ENCODE data around the gene CYREN. TPM values are rescaled to one million over a fixed set of nuclear protein-coding genes. Genes with fewer than 3 reads are reported as not detected.

The CYREN gene
- polyA plus RNA-seq, 1 donor: 66.8 TPM

- no peak for DNase-seq
These were observed 28.9 kb upstream of the CYREN start for GRCh38 chr7:135199439-135199838.

- no peak for DNase-seq
These were observed 27.6 kb upstream of the CYREN start for GRCh38 chr7:135197906-135198655.

- no peak for DNase-seq
These were observed 26.8 kb upstream of the CYREN start for GRCh38 chr7:135197343-135197742.

GRCh38 chr7:135195968-135196629, 25.6 kb upstream of the CYREN start:
- no peak for DNase-seq

GRCh38 chr7:135195156-135195555, 24.6 kb upstream of the CYREN start:
- no peak for DNase-seq

GRCh38 chr7:135194494-135195095, 24.1 kb upstream of the CYREN start:
- no peak for DNase-seq

GRCh38 chr7:135193615-135194081, 23.1 kb upstream of the CYREN start:
- DNase-seq: no peak

GRCh38 chr7:135192914-135193536, 22.5 kb upstream of the CYREN start:
- DNase-seq: no peak

GRCh38 chr7:135190703-135191102, 20.2 kb upstream of the CYREN start:
- DNase-seq: no peak

GRCh38 chr7:135189961-135190360, 19.5 kb upstream of the CYREN start:
- no peak for DNase-seq

GRCh38 chr7:135189221-135189662, 18.7 kb upstream of the CYREN start:
- no peak for DNase-seq

- DNase-seq: no peak
These were observed 17.9 kb upstream of the CYREN start for GRCh38 chr7:135188298-135188984.

GRCh38 chr7:135186841-135187253, 16.3 kb upstream of the CYREN start:
- no peak for DNase-seq

- no peak for DNase-seq
These were observed 15.7 kb upstream of the CYREN start for GRCh38 chr7:135186261-135186540.

GRCh38 chr7:135185471-135186260, 15.2 kb upstream of the CYREN start:
- no peak for DNase-seq

GRCh38 chr7:135184254-135184841, 13.8 kb upstream of the CYREN start:
- DNase-seq: no peak

- DNase-seq: no peak
These were observed 13.0 kb upstream of the CYREN start for GRCh38 chr7:135183478-135183877.

- no peak for DNase-seq
These were observed 11.6 kb upstream of the CYREN start for GRCh38 chr7:135181929-135182678.

GRCh38 chr7:135181261-135181928, 10.9 kb upstream of the CYREN start:
- DNase-seq: no peak

GRCh38 chr7:135180122-135180521, 9.6 kb upstream of the CYREN start:
- no peak for DNase-seq
